Keratinocyte (primary cell): Measurements from ENCODE around the gene CNTNAP1. TPM values are rescaled to one million over a fixed set of nuclear protein-coding genes. Genes with fewer than 3 reads are reported as not detected.

Source experiments
- DNase-seq: peaks from one replicate; pipeline ENCODE4 v3.0.0-alpha.2; 2011; ENCODE audit warnings: low read depth, missing footprints, low spot score
- FAIRE-seq: peaks from 2 replicates; lab custom pipeline; 2011; peaks lifted over from hg19 to GRCh38; lab: Jason Lieb, UNC
- H2AFZ ChIP-seq: 2 replicates; pipeline ENCODE4 v1.6.0; 2012; ENCODE audit warnings: low read length, control low read depth, inconsistent platforms; ENCODE audit not compliant: control insufficient read depth
- H3K27ac ChIP-seq: 2 replicates; pipeline ENCODE4 v1.5.1; 2011; ENCODE audit warnings: low read length; ENCODE audit not compliant: control insufficient read depth, insufficient read depth
- H3K27me3 ChIP-seq: 3 replicates; pipeline ENCODE4 v1.6.0; 2011; ENCODE audit warnings: low read length; ENCODE audit not compliant: control insufficient read depth, insufficient read depth; ENCODE audit errors: extremely low read depth
- H3K36me3 ChIP-seq, 2 experiments: 2 replicates in 1 of 2; 3 replicates in 1 of 2; pipeline ENCODE4 v1.5.1; 2011; ENCODE audit warnings: low read length in 2 of 2, mild to moderate bottlenecking in 1 of 2; ENCODE audit not compliant: control insufficient read depth in 2 of 2, insufficient read depth in 2 of 2; ENCODE audit errors: extremely low read depth in 1 of 2
- H3K4me1 ChIP-seq: 3 replicates; pipeline ENCODE4 v1.5.1; 2011; ENCODE audit warnings: low read length; ENCODE audit not compliant: control insufficient read depth, insufficient read depth; ENCODE audit errors: extremely low read depth
- H3K4me2 ChIP-seq: 3 replicates; pipeline ENCODE4 v1.6.0; 2011; ENCODE audit warnings: low read depth, low read length; ENCODE audit not compliant: control insufficient read depth, insufficient read depth; ENCODE audit errors: extremely low read depth
- H3K4me3 ChIP-seq, 3 experiments: fragments of 200-600 bp in 1 of 3; sonication (generic) in 1 of 3; 2 replicates in 2 of 3; 3 replicates in 1 of 3; pipeline ENCODE4 v1.5.1; 2011 to 2016; ENCODE audit warnings: low read length in 3 of 3, mild to moderate bottlenecking in 3 of 3, control low read depth in 2 of 3, inconsistent platforms in 1 of 3, low read depth in 1 of 3, mixed read lengths in 1 of 3, mixed run types in 1 of 3, moderate library complexity in 1 of 3; ENCODE audit not compliant: control insufficient read depth in 2 of 3, insufficient read depth in 2 of 3; ENCODE audit errors: extremely low read depth in 1 of 3
- H3K79me2 ChIP-seq: 2 replicates; pipeline ENCODE4 v1.6.0; 2012; ENCODE audit warnings: low read length; ENCODE audit not compliant: control insufficient read depth, insufficient read depth
- H3K9ac ChIP-seq: 3 replicates; pipeline ENCODE4 v1.6.0; 2011; ENCODE audit warnings: low read length; ENCODE audit not compliant: control insufficient read depth, insufficient read depth; ENCODE audit errors: extremely low read depth
- H3K9me1 ChIP-seq: 3 replicates; pipeline ENCODE4 v1.6.0; 2011; ENCODE audit warnings: low read length; ENCODE audit not compliant: control insufficient read depth, insufficient read depth; ENCODE audit errors: extremely low read depth
- H3K9me3 ChIP-seq: 2 replicates; pipeline ENCODE4 v1.5.1; 2012; ENCODE audit warnings: low read depth, low read length; ENCODE audit not compliant: control insufficient read depth
- H4K20me1 ChIP-seq: 3 replicates; pipeline ENCODE4 v1.6.0; 2011; ENCODE audit warnings: low read length; ENCODE audit not compliant: control insufficient read depth, insufficient read depth; ENCODE audit errors: extremely low read depth
- EZH2 ChIP-seq: IDR thresholded peaks from one replicate; pipeline ENCODE4 v1.6.1; 2012; ENCODE audit warnings: inconsistent platforms, mild to moderate bottlenecking, low read length, moderate library complexity
- dilution Hi-C: fragments of 300-500 bp; cut with MboI; formaldehyde crosslinking; loops from one replicate; pipeline ENCODE4 v1.7.0; 2020; ENCODE audit warnings: low sequenced_read_pairs; ENCODE audit not compliant: extremely low pct_ligation_motif_present
- polyA plus RNA-seq, 5 experiments: library from polyadenylated mRNA; depleted of rRNA in 3 of 5; stranded (reverse) in 3 of 5; stranded (forward) in 1 of 5; unstranded in 1 of 5; fragments of >200 nt; gene quantifications; 1 replicate in 1 of 5; 2 replicates in 3 of 5; 3 replicates in 1 of 5; pipeline versions ENCODE4 v1.2.1 to v1.2.3, GENCODE V29; 2011 to 2012; ENCODE audit warnings: missing spikeins in 2 of 5, low read depth in 1 of 5, low replicate concordance in 1 of 5
- TF ChIP-seq, protein P1 (sequence below), 3 experiments: IDR thresholded peaks in 1 of 3; conservative IDR thresholded peaks in 1 of 3; optimal IDR thresholded peaks in 1 of 3; 2 replicates in 2 of 3; 3 replicates in 1 of 3; pipeline versions ENCODE3 to v1.5.1; 2011; ENCODE audit warnings: low read length in 3 of 3, mild to moderate bottlenecking in 3 of 3, moderate library complexity in 2 of 3, control low read depth in 1 of 3, inconsistent platforms in 1 of 3; ENCODE audit not compliant: insufficient read depth in 2 of 3; ENCODE audit errors: extremely low read depth in 1 of 3

Gene CNTNAP1
- polyA plus RNA-seq, 1 donor (not counting 4 experiments of a cell fraction or from before 2014, with no cell fraction given), result 0.71 TPM

DNA sequence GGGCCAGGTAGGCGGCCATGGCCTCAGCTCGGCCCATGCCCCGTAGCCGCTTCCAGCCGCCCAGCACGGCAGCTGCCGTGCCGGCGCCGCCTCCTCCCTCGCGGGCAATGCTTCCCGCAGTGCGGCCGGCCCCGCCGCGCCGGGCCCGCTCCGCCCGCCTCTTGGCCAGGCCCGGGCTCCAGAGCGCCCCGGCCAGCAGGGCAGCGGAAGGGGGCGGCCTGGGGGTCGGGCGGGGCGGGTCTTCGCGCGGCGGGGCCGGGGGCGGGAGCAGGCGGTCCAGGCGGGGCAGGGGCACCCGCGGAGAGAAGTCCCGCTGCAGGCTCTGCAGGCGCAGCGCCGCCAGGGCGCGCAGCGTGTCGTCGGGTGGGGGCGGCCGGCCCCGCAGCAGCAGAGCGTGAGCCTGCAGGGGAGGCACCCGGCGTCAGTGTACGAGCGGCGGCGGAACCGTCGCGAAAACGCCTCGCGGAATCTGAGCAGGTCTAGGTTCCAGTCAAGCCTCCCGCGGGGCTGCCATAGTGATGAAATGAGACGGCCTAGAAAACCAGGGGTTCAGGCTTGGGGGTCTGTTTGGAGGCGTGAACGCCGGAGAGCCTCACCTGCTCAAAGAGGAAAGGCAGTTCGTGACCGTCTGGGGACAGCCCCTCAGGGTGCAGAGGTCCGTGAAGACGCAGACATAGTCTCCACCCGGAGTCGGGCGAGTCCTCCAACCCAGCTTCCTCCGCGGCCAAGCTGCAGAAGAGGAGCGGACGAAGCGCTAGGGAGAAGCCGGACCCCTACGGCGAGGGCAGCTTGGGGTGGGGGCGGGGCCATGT, 12.1 kb upstream of the CNTNAP1 start:
- H3K9me1 ChIP-seq, result peaks cover 4% of the 10 kb centered on the region
- H2AFZ ChIP-seq, result no peak overlapping the region
- H3K27me3 ChIP-seq, result no peaks in the 10 kb centered on the region
- DNase-seq (no peak), FAIRE-seq (no peak)
- H3K4me2 ChIP-seq, result no peak overlapping the region
- no peaks in the 10 kb centered on the region for H3K9me3 ChIP-seq
- no peak overlapping the region for H3K9ac ChIP-seq
- peaks cover 55% of the 10 kb centered on the region for H3K4me1 ChIP-seq
- H3K79me2 ChIP-seq, result peaks cover 2% of the 10 kb centered on the region
- H3K36me3 ChIP-seq, result peaks cover 32 to 40% of the 10 kb centered on the region in 2 experiments
- dilution Hi-C loops, result loop anchor here (10.0 kb wide), 1 partner anchor 65 kb away; the partner anchor contains the start of genes RETREG3 and TUBG1
- no peak for TF ChIP-seq EZH2
- TF ChIP-seq, protein P1, sequence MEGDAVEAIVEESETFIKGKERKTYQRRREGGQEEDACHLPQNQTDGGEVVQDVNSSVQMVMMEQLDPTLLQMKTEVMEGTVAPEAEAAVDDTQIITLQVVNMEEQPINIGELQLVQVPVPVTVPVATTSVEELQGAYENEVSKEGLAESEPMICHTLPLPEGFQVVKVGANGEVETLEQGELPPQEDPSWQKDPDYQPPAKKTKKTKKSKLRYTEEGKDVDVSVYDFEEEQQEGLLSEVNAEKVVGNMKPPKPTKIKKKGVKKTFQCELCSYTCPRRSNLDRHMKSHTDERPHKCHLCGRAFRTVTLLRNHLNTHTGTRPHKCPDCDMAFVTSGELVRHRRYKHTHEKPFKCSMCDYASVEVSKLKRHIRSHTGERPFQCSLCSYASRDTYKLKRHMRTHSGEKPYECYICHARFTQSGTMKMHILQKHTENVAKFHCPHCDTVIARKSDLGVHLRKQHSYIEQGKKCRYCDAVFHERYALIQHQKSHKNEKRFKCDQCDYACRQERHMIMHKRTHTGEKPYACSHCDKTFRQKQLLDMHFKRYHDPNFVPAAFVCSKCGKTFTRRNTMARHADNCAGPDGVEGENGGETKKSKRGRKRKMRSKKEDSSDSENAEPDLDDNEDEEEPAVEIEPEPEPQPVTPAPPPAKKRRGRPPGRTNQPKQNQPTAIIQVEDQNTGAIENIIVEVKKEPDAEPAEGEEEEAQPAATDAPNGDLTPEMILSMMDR (optimal IDR thresholded peaks at IDR 0.05 in 1 of 3, IDR thresholded peaks at IDR 0.05 in 1 of 3, conservative IDR thresholded peaks at IDR 0.05 in 1 of 3; ENCODE audit: extremely low read depth in 1 of 3, insufficient read depth in 2 of 3, low read length in 3 of 3), result no peak
- no peak overlapping the region for H3K27ac ChIP-seq
- peaks cover 8% of the 10 kb centered on the region for H4K20me1 ChIP-seq
- no peak overlapping the region for H3K4me3 ChIP-seq

GRCh38 chr17:42670789-42671657, 11.3 kb upstream of the CNTNAP1 start:
- H3K36me3 ChIP-seq, result peaks cover 31 to 35% of the 10 kb centered on the region in 2 experiments
- dilution Hi-C loops, result no loop called here
- H3K9me1 ChIP-seq, result peaks cover 4% of the 10 kb centered on the region
- H3K4me1 ChIP-seq, result peaks cover 62% of the 10 kb centered on the region
- DNase-seq (no peak), FAIRE-seq (no peak)
- H3K4me2 ChIP-seq, result peak overlapping the region; percentile 69
- H2AFZ ChIP-seq, result no peak overlapping the region
- TF ChIP-seq, protein P1 (optimal IDR thresholded peaks at IDR 0.05 in 1 of 3, IDR thresholded peaks at IDR 0.05 in 1 of 3, conservative IDR thresholded peaks at IDR 0.05 in 1 of 3; ENCODE audit: extremely low read depth in 1 of 3, insufficient read depth in 2 of 3, low read length in 3 of 3), result no peak
- TF ChIP-seq EZH2, result no peak
- no peak overlapping the region for H3K4me3 ChIP-seq
- H3K27ac ChIP-seq, result no peak overlapping the region
- no peaks in the 10 kb centered on the region for H3K9me3 ChIP-seq
- no peak overlapping the region for H3K9ac ChIP-seq
- no peaks in the 10 kb centered on the region for H3K27me3 ChIP-seq
- H4K20me1 ChIP-seq, result peaks cover 8% of the 10 kb centered on the region
- peaks cover 9% of the 10 kb centered on the region for H3K79me2 ChIP-seq
